Cardiac muscle cell (in vitro differentiated cells and primary cell): ENCODE data around the gene PLEKHA1. TPM values are rescaled to one million over a fixed set of nuclear protein-coding genes. Genes with fewer than 3 reads are reported as not detected.

Source experiments
- DNase-seq, 2 donors: peaks; one replicate each; pipeline versions ENCODE4 v3.0.0 to v3.0.0-alpha.2; 2010 to 2017; ENCODE audit warnings: low read depth in 1 of 2, low spot score in 1 of 2
- H3K27ac ChIP-seq: fragments of 200-600 bp; sonication (generic); 2 replicates; pipeline ENCODE4 v1.5.1; 2016
- H3K27me3 ChIP-seq: fragments of 200-600 bp; sonication (generic); 2 replicates; pipeline ENCODE4 v1.6.0; 2016; ENCODE audit warnings: control low read depth
- H3K36me3 ChIP-seq: fragments of 200-600 bp; sonication (generic); 2 replicates; pipeline ENCODE4 v1.5.1; 2016; ENCODE audit warnings: control low read depth
- H3K4me1 ChIP-seq: fragments of 200-600 bp; sonication (generic); 2 replicates; pipeline ENCODE4 v1.8.1; 2017; ENCODE audit warnings: low read depth, mild to moderate bottlenecking, mixed run types
- H3K4me3 ChIP-seq: fragments of 200-600 bp; sonication (generic); 2 replicates; pipeline ENCODE4 v1.5.1; 2016; ENCODE audit warnings: mild to moderate bottlenecking
- H3K9me3 ChIP-seq: fragments of 200-600 bp; sonication (generic); 2 replicates; pipeline ENCODE4 v1.5.1; 2017; ENCODE audit warnings: low read depth, mild to moderate bottlenecking, control low read depth
- CTCF ChIP-seq: IDR thresholded peaks from 2 replicates; pipeline ENCODE4 v1.5.1; 2012; ENCODE audit warnings: low read depth, mild to moderate bottlenecking, low read length
- polyA plus RNA-seq: library from polyadenylated mRNA; unstranded; fragments of >200 nt; fragmentation: Nextera tagmentation; extraction: Ambion mirVana; gene quantifications from 2 replicates; pipeline ENCODE4 v1.2.1, GENCODE V29; 2016
- total RNA-seq: library from RNA; depleted of rRNA; stranded (reverse); fragments of >200 nt; gene quantifications from 2 replicates; pipeline ENCODE4 v1.2.3, GENCODE V29; 2016

Gene PLEKHA1
- total and polyA plus RNA-seq, 2 experiments from 2014 or later = 26.5 to 44.8 TPM

GRCh38 chr10:122336332-122336731 lies 38.2 kb upstream of the PLEKHA1 start:
- Histone ChIP-seq H3K27me3 (no peaks in the 10 kb centered on the region), H3K36me3 (no peaks in the 10 kb centered on the region), H3K27ac (no peak overlapping the region), H3K4me1 (no peaks in the 10 kb centered on the region), H3K9me3 (no peaks in the 10 kb centered on the region), H3K4me3 (no peak overlapping the region)
- TF ChIP-seq CTCF = no peak
- no peak for DNase-seq

GRCh38 chr10:122336961-122337360 lies 37.5 kb upstream of the PLEKHA1 start:
- Histone ChIP-seq H3K27ac (no peak overlapping the region), H3K4me3 (no peak overlapping the region), H3K27me3 (no peaks in the 10 kb centered on the region), H3K36me3 (no peaks in the 10 kb centered on the region), H3K4me1 (no peaks in the 10 kb centered on the region), H3K9me3 (no peaks in the 10 kb centered on the region)
- TF ChIP-seq CTCF = no peak
- DNase-seq = no peak

- no peak overlapping the region for H3K4me3 ChIP-seq
- no peak for DNase-seq
- no peak for TF ChIP-seq CTCF
- H3K4me1 ChIP-seq = no peaks in the 10 kb centered on the region
- no peaks in the 10 kb centered on the region for H3K9me3 ChIP-seq
- no peaks in the 10 kb centered on the region for H3K36me3 ChIP-seq
- H3K27me3 ChIP-seq = no peaks in the 10 kb centered on the region
- no peak overlapping the region for H3K27ac ChIP-seq
Measured at GRCh38 chr10:122338609-122339441, 35.7 kb upstream of the PLEKHA1 start.

GRCh38 chr10:122341141-122341810 lies 33.2 kb upstream of the PLEKHA1 start:
- no peaks in the 10 kb centered on the region for H3K9me3 ChIP-seq
- DNase-seq = peak in 1 of 2 donors; percentile 48
- H3K4me1 ChIP-seq = no peaks in the 10 kb centered on the region
- H3K36me3 ChIP-seq = no peaks in the 10 kb centered on the region
- TF ChIP-seq CTCF = no peak
- no peak overlapping the region for H3K4me3 ChIP-seq
- H3K27me3 ChIP-seq = no peaks in the 10 kb centered on the region
- H3K27ac ChIP-seq = no peak overlapping the region

GRCh38 chr10:122342293-122343134 lies 32.0 kb upstream of the PLEKHA1 start:
- H3K27ac ChIP-seq = no peak overlapping the region
- H3K4me1 ChIP-seq = no peaks in the 10 kb centered on the region
- H3K4me3 ChIP-seq = no peak overlapping the region
- H3K36me3 ChIP-seq = no peaks in the 10 kb centered on the region
- peak; percentile 51 to 64 for DNase-seq
- H3K9me3 ChIP-seq = no peaks in the 10 kb centered on the region
- no peaks in the 10 kb centered on the region for H3K27me3 ChIP-seq
- TF ChIP-seq CTCF = peak; percentile 74
